ENCODE measurements around the gene ID2. TPM values are rescaled to one million over a fixed set of nuclear protein-coding genes. Genes with fewer than 3 reads are reported as not detected.

Gene ID2
- polyA plus RNA-seq, 1 donor from 2014 or later = 71.6 TPM

GRCh38 chr2:8654041-8654440 lies 27.8 kb upstream of the ID2 start:
- no peak overlapping the region for H3K4me3 ChIP-seq (ENCODE audit: low read length)
- no peak for TF ChIP-seq TAF1 (IDR thresholded peaks at IDR 0.05; ENCODE audit: low read depth)
- TF ChIP-seq EZH2 (IDR thresholded peaks at IDR 0.05; ENCODE audit: borderline replicate concordance, insufficient read depth, low read length, poor library complexity, severe bottlenecking) = no peak
- no peak for TF ChIP-seq RAD21 (conservative IDR thresholded peaks at IDR 0.05)
- TF ChIP-seq SMC3 (conservative IDR thresholded peaks at IDR 0.05; ENCODE audit: poor library complexity) = no peak
- TF ChIP-seq REST (IDR thresholded peaks at IDR 0.05; ENCODE audit: borderline replicate concordance) = no peak
- no peak for TF ChIP-seq POLR2AphosphoS5 (IDR thresholded peaks at IDR 0.05)
- TF ChIP-seq CTCF (IDR thresholded peaks at IDR 0.05; ENCODE audit: poor library complexity, severe bottlenecking) = no peak
- no peak for TF ChIP-seq EP300 (conservative IDR thresholded peaks at IDR 0.05; ENCODE audit: poor library complexity, severe bottlenecking)
- H3K27ac ChIP-seq (ENCODE audit: low read length) = no peak overlapping the region
- no peak overlapping the region for H3K9ac ChIP-seq (ENCODE audit: low read length)
- H3K79me2 ChIP-seq (replicated peaks; ENCODE audit: insufficient read depth, low read length) = no peaks in the 10 kb centered on the region
- H3K36me3 ChIP-seq (ENCODE audit: insufficient read depth, low read length) = no peaks in the 10 kb centered on the region
- H3K4me2 ChIP-seq (ENCODE audit: low read length) = no peak overlapping the region
- no peaks in the 10 kb centered on the region for H4K20me1 ChIP-seq (ENCODE audit: insufficient read depth)
- no peak overlapping the region for H2AFZ ChIP-seq (ENCODE audit: low read depth, low read length)
- H3K9me3 ChIP-seq (ENCODE audit: low read length) = no peaks in the 10 kb centered on the region
- H3K9me2 ChIP-seq (ENCODE audit: insufficient read depth, low read length) = no peaks in the 10 kb centered on the region
- H3K27me3 ChIP-seq (ENCODE audit: insufficient read depth, low read depth, low read length) = no peaks in the 10 kb centered on the region
- no peaks in the 10 kb centered on the region for H3F3A ChIP-seq (ENCODE audit: insufficient read depth, low read length, poor library complexity, severe bottlenecking)

- Histone ChIP-seq H3K36me3 (ENCODE audit: insufficient read depth, low read length) (no peaks in the 10 kb centered on the region), H3K9ac (ENCODE audit: low read length) (no peak overlapping the region), H3K79me2 (replicated peaks; ENCODE audit: insufficient read depth, low read length) (no peaks in the 10 kb centered on the region), H3K4me2 (ENCODE audit: low read length) (no peak overlapping the region), H4K20me1 (ENCODE audit: insufficient read depth) (no peaks in the 10 kb centered on the region), H3K9me3 (ENCODE audit: low read length) (no peaks in the 10 kb centered on the region), H3F3A (ENCODE audit: insufficient read depth, low read length, poor library complexity, severe bottlenecking) (no peaks in the 10 kb centered on the region), H3K27ac (ENCODE audit: low read length) (no peak overlapping the region), H3K9me2 (ENCODE audit: insufficient read depth, low read length) (no peaks in the 10 kb centered on the region), H3K27me3 (ENCODE audit: insufficient read depth, low read depth, low read length) (no peaks in the 10 kb centered on the region), H3K4me3 (ENCODE audit: low read length) (no peak overlapping the region), H2AFZ (ENCODE audit: low read depth, low read length) (no peak overlapping the region)
- TF ChIP-seq SMC3 (conservative IDR thresholded peaks at IDR 0.05; ENCODE audit: poor library complexity) (no peak), REST (IDR thresholded peaks at IDR 0.05; ENCODE audit: borderline replicate concordance) (no peak), TAF1 (IDR thresholded peaks at IDR 0.05; ENCODE audit: low read depth) (no peak), POLR2AphosphoS5 (IDR thresholded peaks at IDR 0.05) (no peak), EZH2 (IDR thresholded peaks at IDR 0.05; ENCODE audit: borderline replicate concordance, insufficient read depth, low read length, poor library complexity, severe bottlenecking) (no peak), RAD21 (conservative IDR thresholded peaks at IDR 0.05) (no peak), CTCF (IDR thresholded peaks at IDR 0.05; ENCODE audit: poor library complexity, severe bottlenecking) (no peak), MXI1 (conservative IDR thresholded peaks at IDR 0.05; ENCODE audit: poor library complexity, severe bottlenecking) (no peak)
These were observed 27.4 kb upstream of the ID2 start for GRCh38 chr2:8654483-8654882.

Data from neural cell (in vitro differentiated cells).